Cardiac muscle cell (in vitro differentiated cells and primary cell): ENCODE measurements around the gene GUCY1B1. TPM values are rescaled to one million over a fixed set of nuclear protein-coding genes. Genes with fewer than 3 reads are reported as not detected.
A peak's percentile ranks its signal among the peaks of the same experiment; 100 is the strongest.
"Not testable (repeated sequence)": the region's sequence is repeated elsewhere in the genome, so short reads cannot be mapped to it uniquely, and the experiment has no call there.

Source experiments
- DNase-seq, 2 donors: peaks; one replicate each; pipeline versions ENCODE4 v3.0.0 to v3.0.0-alpha.2; 2010 to 2017; ENCODE audit warnings: low read depth in 1 of 2, low spot score in 1 of 2
- H3K27ac ChIP-seq: fragments of 200-600 bp; sonication (generic); 2 replicates; pipeline ENCODE4 v1.5.1; 2016
- H3K27me3 ChIP-seq: fragments of 200-600 bp; sonication (generic); 2 replicates; pipeline ENCODE4 v1.6.0; 2016; ENCODE audit warnings: control low read depth
- H3K36me3 ChIP-seq: fragments of 200-600 bp; sonication (generic); 2 replicates; pipeline ENCODE4 v1.5.1; 2016; ENCODE audit warnings: control low read depth
- H3K4me1 ChIP-seq: fragments of 200-600 bp; sonication (generic); 2 replicates; pipeline ENCODE4 v1.8.1; 2017; ENCODE audit warnings: low read depth, mild to moderate bottlenecking, mixed run types
- H3K4me3 ChIP-seq: fragments of 200-600 bp; sonication (generic); 2 replicates; pipeline ENCODE4 v1.5.1; 2016; ENCODE audit warnings: mild to moderate bottlenecking
- H3K9me3 ChIP-seq: fragments of 200-600 bp; sonication (generic); 2 replicates; pipeline ENCODE4 v1.5.1; 2017; ENCODE audit warnings: low read depth, mild to moderate bottlenecking, control low read depth
- CTCF ChIP-seq: IDR thresholded peaks from 2 replicates; pipeline ENCODE4 v1.5.1; 2012; ENCODE audit warnings: low read depth, mild to moderate bottlenecking, low read length
- polyA plus RNA-seq: library from polyadenylated mRNA; unstranded; fragments of >200 nt; fragmentation: Nextera tagmentation; extraction: Ambion mirVana; gene quantifications from 2 replicates; pipeline ENCODE4 v1.2.1, GENCODE V29; 2016
- total RNA-seq: library from RNA; depleted of rRNA; stranded (reverse); fragments of >200 nt; gene quantifications from 2 replicates; pipeline ENCODE4 v1.2.3, GENCODE V29; 2016

Gene GUCY1B1
- total and polyA plus RNA-seq, 2 experiments from 2014 or later, result 19.1 to 26.6 TPM

DNA sequence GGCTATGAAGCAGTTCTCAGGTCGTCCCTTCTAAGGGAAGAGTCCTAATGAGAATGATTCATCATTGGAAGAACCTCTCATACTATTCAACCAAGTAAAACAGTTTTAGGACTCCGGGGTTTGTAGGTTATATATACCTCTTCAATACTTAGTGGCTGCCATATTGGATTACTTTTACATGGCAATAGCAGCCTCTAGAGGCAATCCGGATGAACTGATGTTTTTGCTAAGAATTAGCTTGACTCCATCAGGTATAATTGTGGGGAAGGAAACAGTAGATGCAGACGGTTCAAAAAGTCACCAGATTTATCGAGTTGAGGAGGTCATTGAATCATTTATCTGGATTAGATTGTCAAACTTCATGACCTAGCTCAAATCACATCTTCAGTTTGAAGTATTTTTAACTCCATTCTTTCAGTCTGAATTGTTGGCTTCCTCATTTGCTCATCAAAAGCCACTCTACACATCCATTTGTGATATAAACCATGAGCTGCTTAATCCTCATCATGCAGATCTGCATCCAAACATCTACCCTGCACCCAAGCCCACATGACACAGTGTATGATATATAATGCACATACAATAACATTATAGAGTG lies 28.4 kb downstream of the GUCY1B1 start:
- TF ChIP-seq CTCF, result peak; percentile 91
- H3K27me3 ChIP-seq, result no peaks in the 10 kb centered on the region
- peaks cover 5% of the 10 kb centered on the region for H3K36me3 ChIP-seq
- DNase-seq, result peak; percentile 67 to 78
- peaks cover 14% of the 10 kb centered on the region for H3K4me1 ChIP-seq
- H3K9me3 ChIP-seq, result no peaks in the 10 kb centered on the region
- H3K4me3 ChIP-seq, result no peak overlapping the region
- no peak overlapping the region for H3K27ac ChIP-seq

GRCh38 chr4:155789391-155789790 lies 30.6 kb downstream of the GUCY1B1 start:
- DNase-seq, result no peak
- no peak for TF ChIP-seq CTCF

DNA sequence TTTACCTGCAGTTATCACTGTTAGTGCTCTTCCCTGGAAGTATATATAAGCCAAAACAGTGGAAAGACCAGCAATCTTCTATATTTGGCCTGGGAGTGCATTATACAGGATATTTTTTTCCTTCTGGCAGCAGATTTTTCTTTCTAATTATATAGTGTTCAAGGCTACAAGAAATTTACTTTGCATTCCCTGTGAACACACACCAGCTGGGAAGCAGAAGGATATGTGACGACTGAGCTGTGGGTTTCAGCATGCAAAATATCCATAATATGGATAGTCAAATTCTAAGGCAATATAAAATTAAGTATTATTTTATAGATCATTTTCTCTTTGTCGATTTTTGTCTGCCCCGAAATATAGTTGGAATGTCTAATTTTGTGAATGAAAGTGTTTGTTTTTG lies 31.2 kb downstream of the GUCY1B1 start:
- no peak for TF ChIP-seq CTCF

More at GRCh38 chr4:155789391-155789790, 30.6 kb downstream of the GUCY1B1 start:
- Histone ChIP-seq H3K4me3 (no peak overlapping the region), H3K36me3 (peaks cover 17% of the 10 kb centered on the region), H3K27me3 (no peaks in the 10 kb centered on the region), H3K27ac (no peak overlapping the region), H3K4me1 (peaks cover 14% of the 10 kb centered on the region), H3K9me3 (no peaks in the 10 kb centered on the region)

DNA sequence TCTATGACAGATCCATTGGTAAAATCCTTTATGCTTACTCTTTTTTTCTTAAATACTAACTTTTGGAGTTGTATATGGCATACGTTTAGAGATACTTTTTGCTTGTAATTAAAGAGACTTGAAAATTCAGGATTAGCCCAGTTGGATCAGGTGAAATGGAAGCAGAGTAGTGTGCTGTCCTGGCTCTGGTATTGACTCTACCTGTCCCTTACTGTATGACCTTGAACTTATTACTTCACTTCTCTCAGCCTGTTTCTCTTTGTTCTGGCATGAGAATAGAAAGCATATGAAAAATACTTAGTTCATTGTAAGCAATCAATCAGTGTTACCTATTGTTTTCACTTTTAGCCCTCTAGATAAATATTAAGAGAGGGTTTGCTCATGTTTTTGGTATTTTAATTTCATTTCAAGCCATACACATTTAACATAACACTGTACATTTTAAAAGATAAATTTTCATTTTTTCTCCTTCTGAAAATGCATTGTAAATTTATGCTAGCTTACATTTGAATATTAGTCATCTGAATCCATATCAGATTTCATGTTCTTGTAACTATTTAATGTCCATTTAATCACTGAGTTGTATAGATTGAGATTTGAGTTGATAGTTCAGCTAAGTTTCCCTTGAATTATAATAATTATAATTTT lies 35.9 kb downstream of the GUCY1B1 start:
- Histone ChIP-seq H3K27me3 (no peaks in the 10 kb centered on the region), H3K27ac (no peak overlapping the region), H3K4me1 (no peaks in the 10 kb centered on the region), H3K4me3 (no peak overlapping the region), H3K9me3 (no peaks in the 10 kb centered on the region), H3K36me3 (peaks cover 32% of the 10 kb centered on the region)
- no peak for DNase-seq
- TF ChIP-seq CTCF, result no peak

More for the DNA sequence above, 31.2 kb downstream of the GUCY1B1 start:
- no peaks in the 10 kb centered on the region for H3K9me3 ChIP-seq
- H3K27me3 ChIP-seq, result no peaks in the 10 kb centered on the region
- H3K27ac ChIP-seq, result no peak overlapping the region
- peaks cover 20% of the 10 kb centered on the region for H3K36me3 ChIP-seq
- DNase-seq, result no peak
- H3K4me3 ChIP-seq, result no peak overlapping the region
- H3K4me1 ChIP-seq, result peaks cover 8% of the 10 kb centered on the region

DNA sequence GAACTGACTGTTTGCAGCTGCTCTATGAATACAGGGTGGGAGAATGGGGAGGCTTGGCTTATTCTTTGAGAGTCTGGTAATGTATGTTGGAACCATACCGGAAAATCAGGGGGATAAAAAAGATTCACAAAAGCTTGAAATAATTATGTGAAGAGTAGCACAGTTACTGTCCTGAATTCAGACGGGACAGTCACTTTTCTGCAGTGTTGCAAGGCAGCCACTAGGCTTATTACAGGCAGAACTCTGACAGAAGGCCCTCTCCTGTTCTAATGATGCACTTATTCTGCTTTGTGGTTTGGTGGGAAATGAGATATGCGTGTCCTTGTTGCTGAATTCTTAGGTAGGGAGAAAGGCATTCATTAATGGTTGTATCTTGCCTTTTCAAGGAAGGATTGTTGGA lies 37.2 kb downstream of the GUCY1B1 start:
- Histone ChIP-seq H3K27ac (no peak overlapping the region), H3K27me3 (no peaks in the 10 kb centered on the region), H3K36me3 (peaks cover 44% of the 10 kb centered on the region), H3K4me3 (no peak overlapping the region), H3K4me1 (no peaks in the 10 kb centered on the region), H3K9me3 (no peaks in the 10 kb centered on the region)
- peak in 1 of 2 donors; percentile 44 for DNase-seq
- peak; percentile 52 for TF ChIP-seq CTCF

GRCh38 chr4:155797581-155797980 lies 38.8 kb downstream of the GUCY1B1 start:
- not testable (repeated sequence) for H3K4me1 ChIP-seq, H3K4me3 ChIP-seq, H3K27ac ChIP-seq, DNase-seq, H3K27me3 ChIP-seq, H3K9me3 ChIP-seq
- peaks cover 47% of the 10 kb centered on the region for H3K36me3 ChIP-seq
